Stimulated activated CD8-positive, alpha-beta memory T cell treated with anti-CD3 and anti-CD28 coated beads, Interleukin-7, amount 100 ng/mL, for 1 hour (primary cell): Measurements from ENCODE around the gene CCDC170.

Source experiments
- DNase-seq, 2 donors: peaks; one replicate each; pipeline ENCODE4 v3.0.0-alpha.2; 2020; ENCODE audit warnings: low read depth in 2 of 2

CCDC170 gene

GRCh38 chr6:151616600-151616999, 122.8 kb downstream of the CCDC170 start:
- no peak for DNase-seq

- DNase-seq, result no peak
These were observed 123.7 kb downstream of the CCDC170 start for GRCh38 chr6:151617539-151617938.

- no peak for DNase-seq
These were observed 124.9 kb downstream of the CCDC170 start for GRCh38 chr6:151618717-151619116.

- no peak for DNase-seq
These were observed 126.4 kb downstream of the CCDC170 start for GRCh38 chr6:151620179-151620578.

- DNase-seq, result no peak
These were observed 130.3 kb downstream of the CCDC170 start for GRCh38 chr6:151624071-151624470.

- no peak for DNase-seq
These were observed 130.7 kb downstream of the CCDC170 start for GRCh38 chr6:151624481-151624880.

GRCh38 chr6:151624900-151625536, 131.2 kb downstream of the CCDC170 start:
- no peak for DNase-seq

GRCh38 chr6:151627689-151628444, 134.1 kb downstream of the CCDC170 start:
- no peak for DNase-seq

- DNase-seq, result no peak
These were observed 136.0 kb downstream of the CCDC170 start for GRCh38 chr6:151629791-151630190.

- no peak for DNase-seq
These were observed 136.6 kb downstream of the CCDC170 start for GRCh38 chr6:151630387-151630786.

GRCh38 chr6:151630991-151631655, 137.3 kb downstream of the CCDC170 start:
- DNase-seq, result no peak

- no peak for DNase-seq
These were observed 138.7 kb downstream of the CCDC170 start for GRCh38 chr6:151632415-151632987.

GRCh38 chr6:151633526-151634335, 139.9 kb downstream of the CCDC170 start:
- DNase-seq, result no peak

GRCh38 chr6:151634336-151634720, 140.5 kb downstream of the CCDC170 start:
- DNase-seq, result no peak

GRCh38 chr6:151635741-151636140, 141.9 kb downstream of the CCDC170 start:
- DNase-seq, result no peak

GRCh38 chr6:151637814-151638213, 144.0 kb downstream of the CCDC170 start:
- DNase-seq, result no peak

GRCh38 chr6:151639750-151640149, 145.9 kb downstream of the CCDC170 start:
- DNase-seq, result no peak

- DNase-seq, result no peak
These were observed 147.2 kb downstream of the CCDC170 start for GRCh38 chr6:151641028-151641427.

GRCh38 chr6:151647976-151648639, 154.3 kb downstream of the CCDC170 start:
- DNase-seq, result no peak

GRCh38 chr6:151649835-151650234, 156.0 kb downstream of the CCDC170 start:
- no peak for DNase-seq

- no peak for DNase-seq
These were observed 157.8 kb downstream of the CCDC170 start for GRCh38 chr6:151651639-151652038.
